Measurements from ENCODE around the gene THAP4. TPM values are rescaled to one million over a fixed set of nuclear protein-coding genes. Genes with fewer than 3 reads are reported as not detected.

The THAP4 gene
- total and polyA plus RNA-seq, 2 of the 4 experiments (the other 2 are of a cell fraction), result 33.9 to 55.1 TPM

DNA sequence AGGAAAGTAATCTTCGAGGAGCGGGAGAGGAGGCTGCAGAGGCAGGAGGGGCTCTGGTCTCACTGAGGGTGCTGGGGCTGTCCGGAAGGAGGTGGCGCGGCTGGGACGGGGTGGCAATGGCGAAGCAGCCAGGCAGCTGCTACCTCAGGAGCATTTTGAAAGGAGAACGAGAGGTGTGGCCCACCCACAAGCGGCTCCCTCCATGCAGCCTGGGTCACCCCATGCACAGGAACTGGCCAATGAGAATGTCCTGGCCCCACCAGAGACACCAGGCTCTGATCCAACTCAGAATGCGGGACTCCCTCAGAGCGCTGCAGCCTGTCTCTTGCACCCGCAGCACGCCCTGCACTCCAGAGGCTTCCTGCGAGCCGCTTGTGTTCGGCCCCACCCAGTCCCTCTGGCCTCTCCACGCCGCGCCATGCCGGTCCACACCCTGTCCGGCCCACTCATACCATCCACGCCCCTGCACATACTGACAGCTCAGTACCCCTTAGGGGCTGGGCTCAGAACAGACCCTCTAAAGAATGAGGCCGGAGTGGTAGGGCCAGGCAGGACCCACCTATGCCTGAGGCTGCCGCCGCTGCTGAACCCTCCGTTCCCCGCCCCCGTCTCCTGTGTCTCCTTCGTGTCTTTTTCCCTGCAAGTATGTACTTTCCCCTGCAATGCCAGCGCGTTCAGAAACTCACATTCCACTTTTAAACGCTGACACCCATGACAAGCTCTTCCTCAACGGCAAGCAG, 84.8 kb downstream of the THAP4 start:
- no peak overlapping the region for H4K8ac ChIP-seq (ENCODE audit: low read depth in 2 of 2, low read length in 2 of 2)
- no peak overlapping the region for H2BK120ac ChIP-seq (ENCODE audit: low read depth, low read length)
- H3K4me2 ChIP-seq (ENCODE audit: low read depth, low read length), result no peak overlapping the region
- H4K5ac ChIP-seq (ENCODE audit: low read depth, low read length), result no peak overlapping the region
- DNase-seq, result no peak
- peaks cover 0 to 15% of the 10 kb centered on the region in 2 experiments; a peak in 2 of 4 replicates for H3K79me1 ChIP-seq (ENCODE audit: low read depth in 1 of 2, low read length in 2 of 2)
- H3K4me3 ChIP-seq (ENCODE audit: insufficient read depth, low read depth, low read length), result no peak overlapping the region
- peaks cover 18% of the 10 kb centered on the region for H3K9me1 ChIP-seq (ENCODE audit: insufficient read depth, low read length)
- no peak overlapping the region for H2AK9ac ChIP-seq (replicated peaks; ENCODE audit: low read depth, low read length, poor library complexity)
- ChIA-PET POLR2A (ENCODE audit: unreplicated experiment) (no interaction called here), CTCF (no interaction called here)
- H3K36me3 ChIP-seq (ENCODE audit: control insufficient read depth, insufficient read depth, low read length), result no peaks in the 10 kb centered on the region
- no peak overlapping the region; the same call in 1 of the 2 replicates for H2BK20ac ChIP-seq (ENCODE audit: low read depth, low read length)
- no peak overlapping the region for H3K56ac ChIP-seq (ENCODE audit: extremely low read depth, insufficient read depth, low read length)
- intact Hi-C loops (cut with micrococcal nuclease) (no loop called here), in situ Hi-C loops (cut with MboI; ENCODE audit: low sequenced_read_pairs) (no loop called here), dilution Hi-C loops (cut with HindIII; ENCODE audit: low sequenced_read_pairs, unreplicated experiment) (no loop called here)
- H3K9ac ChIP-seq (ENCODE audit: low read depth, low read length), result no peak overlapping the region
- H3K14ac ChIP-seq (replicated peaks; ENCODE audit: low read depth, low read length), result no peak overlapping the region
- H3K4ac ChIP-seq (ENCODE audit: low read depth, low read length), result no peak overlapping the region
- no peak overlapping the region for H3K27ac ChIP-seq (ENCODE audit: insufficient read depth, low read length)
- H3K23ac ChIP-seq (ENCODE audit: low read depth, low read length), result no peak overlapping the region
- ATAC-seq (ENCODE audit: low read depth), result no peak
- H3K18ac ChIP-seq (ENCODE audit: low read depth, low read length), result no peak overlapping the region
- H3K27me3 ChIP-seq (ENCODE audit: control insufficient read depth, insufficient read depth, low read length), result no peaks in the 10 kb centered on the region
- H4K91ac ChIP-seq (ENCODE audit: insufficient read depth, low read depth, low read length), result no peak overlapping the region
- no peak overlapping the region for H2BK5ac ChIP-seq (ENCODE audit: low read depth, low read length, poor library complexity, severe bottlenecking)
- WGBS, 2 experiments (ENCODE audit: extremely low coverage in 2 of 2, insufficient read length in 1 of 2), result 85% methylated on average over 15 of the region's 33 CpGs; no CpG with 5 or more reads in 1 of the 2 experiments
- H2BK15ac ChIP-seq (ENCODE audit: low read depth, low read length), result no peak overlapping the region
- H2AFZ ChIP-seq (replicated peaks; ENCODE audit: low read length, poor library complexity), result no peak overlapping the region
- H4K20me1 ChIP-seq (ENCODE audit: insufficient read depth, low read length), result peaks cover 3% of the 10 kb centered on the region; the same call in 1 of the 2 replicates
- no TSS peak for BruUV-seq (replicated peaks)
- 0 out of 2 replicates have a peak overlapping the region, but pooled peaks have one; percentile 18 for H2AK5ac ChIP-seq (ENCODE audit: low read depth, low read length)
- H3K4me1 ChIP-seq (ENCODE audit: control insufficient read depth, insufficient read depth, low read length), result peaks cover 27% of the 10 kb centered on the region
- no peaks in the 10 kb centered on the region for H3K9me3 ChIP-seq (ENCODE audit: control insufficient read depth, insufficient read depth, low read length)
- TF ChIP-seq SMC3 (IDR thresholded peaks at IDR 0.05; ENCODE audit: low read depth, low read length) (no peak), BHLHE40 (IDR thresholded peaks at IDR 0.05; ENCODE audit: low read depth, low read length) (no peak), CEBPB (IDR thresholded peaks at IDR 0.05; ENCODE audit: low read depth, low read length) (no peak), FOS (IDR thresholded peaks at IDR 0.05; ENCODE audit: low read depth, low read length) (no peak), MAFK (IDR thresholded peaks at IDR 0.05; ENCODE audit: low read depth, low read length) (no peak), RFX5 (IDR thresholded peaks at IDR 0.05; ENCODE audit: low read depth, low read length) (no peak), MAZ (IDR thresholded peaks at IDR 0.05; ENCODE audit: borderline replicate concordance, low read depth, low read length) (no peak), MXI1 (IDR thresholded peaks at IDR 0.05; ENCODE audit: borderline replicate concordance, low read depth, low read length) (no peak), RCOR1 (IDR thresholded peaks at IDR 0.05; ENCODE audit: insufficient replicate concordance, low read length) (no peak)
- TF ChIP-seq, protein P1, sequence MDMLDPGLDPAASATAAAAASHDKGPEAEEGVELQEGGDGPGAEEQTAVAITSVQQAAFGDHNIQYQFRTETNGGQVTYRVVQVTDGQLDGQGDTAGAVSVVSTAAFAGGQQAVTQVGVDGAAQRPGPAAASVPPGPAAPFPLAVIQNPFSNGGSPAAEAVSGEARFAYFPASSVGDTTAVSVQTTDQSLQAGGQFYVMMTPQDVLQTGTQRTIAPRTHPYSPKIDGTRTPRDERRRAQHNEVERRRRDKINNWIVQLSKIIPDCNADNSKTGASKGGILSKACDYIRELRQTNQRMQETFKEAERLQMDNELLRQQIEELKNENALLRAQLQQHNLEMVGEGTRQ (IDR thresholded peaks at IDR 0.05; ENCODE audit: low read depth, low read length), result no peak
- TF ChIP-seq, protein P2, sequence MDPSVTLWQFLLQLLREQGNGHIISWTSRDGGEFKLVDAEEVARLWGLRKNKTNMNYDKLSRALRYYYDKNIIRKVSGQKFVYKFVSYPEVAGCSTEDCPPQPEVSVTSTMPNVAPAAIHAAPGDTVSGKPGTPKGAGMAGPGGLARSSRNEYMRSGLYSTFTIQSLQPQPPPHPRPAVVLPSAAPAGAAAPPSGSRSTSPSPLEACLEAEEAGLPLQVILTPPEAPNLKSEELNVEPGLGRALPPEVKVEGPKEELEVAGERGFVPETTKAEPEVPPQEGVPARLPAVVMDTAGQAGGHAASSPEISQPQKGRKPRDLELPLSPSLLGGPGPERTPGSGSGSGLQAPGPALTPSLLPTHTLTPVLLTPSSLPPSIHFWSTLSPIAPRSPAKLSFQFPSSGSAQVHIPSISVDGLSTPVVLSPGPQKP (IDR thresholded peaks at IDR 0.05; ENCODE audit: borderline replicate concordance, low read depth, low read length), result no peak
